IPS-18a (cell line): ENCODE data around the gene UBE2Q2.

Source experiments
- H3K27ac ChIP-seq: one replicate; pipeline ENCODE4 v1.5.1; 2013; ENCODE audit warnings: low read length
- H3K27me3 ChIP-seq: one replicate; pipeline ENCODE4 v1.6.1; 2013; ENCODE audit warnings: mild to moderate bottlenecking, low read length; ENCODE audit not compliant: control insufficient read depth, insufficient read depth
- H3K36me3 ChIP-seq: one replicate; pipeline ENCODE4 v1.6.1; 2013; ENCODE audit warnings: low read depth, low read length; ENCODE audit not compliant: control insufficient read depth
- H3K4me1 ChIP-seq: one replicate; pipeline ENCODE4 v1.6.1; 2013; ENCODE audit warnings: low read depth, low read length; ENCODE audit not compliant: control insufficient read depth
- H3K4me3 ChIP-seq: one replicate; pipeline ENCODE4 v1.5.1; 2013; ENCODE audit warnings: low read length
- H3K9ac ChIP-seq: one replicate; pipeline ENCODE4 v1.6.1; 2013; ENCODE audit warnings: mild to moderate bottlenecking, low read length, moderate library complexity
- H3K9me3 ChIP-seq: one replicate; pipeline ENCODE4 v1.6.1; 2013; ENCODE audit warnings: low read depth, low read length; ENCODE audit not compliant: control insufficient read depth

Gene UBE2Q2

DNA sequence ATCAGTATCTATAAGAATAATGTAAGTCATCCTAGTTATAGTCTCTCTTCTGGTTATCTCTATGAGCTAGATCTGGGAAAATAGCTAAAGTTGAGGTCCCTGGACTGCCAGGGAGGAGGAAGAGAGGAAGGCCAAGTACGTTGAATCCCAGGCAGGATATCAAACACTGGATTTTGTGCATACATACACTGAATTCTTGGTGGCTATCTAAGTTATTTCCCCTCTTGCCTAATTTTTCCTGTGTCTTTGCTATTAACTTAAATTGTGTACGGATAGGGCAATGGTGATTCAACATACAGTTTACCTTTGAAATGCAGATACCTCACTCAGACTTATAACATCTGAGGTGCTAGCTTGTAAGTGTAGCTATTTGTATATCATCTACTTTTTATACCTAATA is 87.6 kb downstream of the UBE2Q2 start:
- Histone ChIP-seq H3K27me3 (no peaks in the 10 kb centered on the region), H3K27ac (no peak overlapping the region), H3K4me1 (peaks cover 3% of the 10 kb centered on the region), H3K36me3 (peaks cover 50% of the 10 kb centered on the region), H3K9me3 (no peaks in the 10 kb centered on the region), H3K9ac (no peak overlapping the region), H3K4me3 (no peak overlapping the region)

DNA sequence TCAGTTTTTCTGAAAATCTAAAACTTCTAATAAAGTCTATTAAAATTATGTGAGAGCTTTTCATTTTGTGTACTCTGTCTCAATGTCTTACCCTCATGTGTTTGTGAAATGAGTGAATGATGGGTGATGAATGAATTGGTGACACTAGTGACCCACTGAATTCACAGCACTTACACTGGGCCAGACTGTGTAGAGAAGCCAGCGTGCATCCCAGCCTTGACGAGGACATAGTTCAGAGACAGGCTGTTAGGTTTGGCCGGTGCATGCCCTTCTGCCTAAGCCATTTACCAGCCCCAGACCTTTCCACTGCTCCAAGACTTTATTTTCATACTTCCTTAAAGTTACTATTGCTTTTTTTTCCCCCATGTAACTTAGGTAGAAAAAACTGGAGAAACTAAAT is 99.2 kb downstream of the UBE2Q2 start:
- no peaks in the 10 kb centered on the region for H3K27me3 ChIP-seq
- no peaks in the 10 kb centered on the region for H3K4me1 ChIP-seq
- peaks cover 13% of the 10 kb centered on the region for H3K36me3 ChIP-seq
- H3K27ac ChIP-seq: no peak overlapping the region
- no peak overlapping the region for H3K9ac ChIP-seq
- H3K9me3 ChIP-seq: no peaks in the 10 kb centered on the region
- H3K4me3 ChIP-seq: no peak overlapping the region

DNA sequence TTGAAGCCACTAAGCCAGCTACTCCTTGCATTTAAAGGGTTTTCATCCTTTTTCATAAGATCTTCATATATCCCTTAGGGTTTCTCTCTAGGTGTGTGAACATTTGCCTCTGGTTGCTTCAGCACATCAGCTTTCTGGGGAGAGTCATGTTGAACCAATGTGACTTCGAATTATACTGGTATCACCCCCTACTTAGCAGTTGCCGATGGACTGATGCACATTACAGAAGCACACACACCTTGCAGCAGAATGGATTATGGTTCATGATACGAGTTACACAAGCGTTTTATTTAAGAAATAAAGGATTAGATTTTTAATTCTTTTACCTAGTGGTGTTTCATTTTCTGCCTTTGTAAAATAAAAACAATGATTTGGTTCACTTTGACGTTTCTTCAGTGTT is 100.0 kb downstream of the UBE2Q2 start:
- no peaks in the 10 kb centered on the region for H3K27me3 ChIP-seq
- peaks cover 7% of the 10 kb centered on the region for H3K36me3 ChIP-seq
- H3K9me3 ChIP-seq: no peaks in the 10 kb centered on the region
- H3K4me1 ChIP-seq: no peaks in the 10 kb centered on the region
- no peak overlapping the region for H3K27ac ChIP-seq
- H3K4me3 ChIP-seq: no peak overlapping the region
- no peak overlapping the region for H3K9ac ChIP-seq

DNA sequence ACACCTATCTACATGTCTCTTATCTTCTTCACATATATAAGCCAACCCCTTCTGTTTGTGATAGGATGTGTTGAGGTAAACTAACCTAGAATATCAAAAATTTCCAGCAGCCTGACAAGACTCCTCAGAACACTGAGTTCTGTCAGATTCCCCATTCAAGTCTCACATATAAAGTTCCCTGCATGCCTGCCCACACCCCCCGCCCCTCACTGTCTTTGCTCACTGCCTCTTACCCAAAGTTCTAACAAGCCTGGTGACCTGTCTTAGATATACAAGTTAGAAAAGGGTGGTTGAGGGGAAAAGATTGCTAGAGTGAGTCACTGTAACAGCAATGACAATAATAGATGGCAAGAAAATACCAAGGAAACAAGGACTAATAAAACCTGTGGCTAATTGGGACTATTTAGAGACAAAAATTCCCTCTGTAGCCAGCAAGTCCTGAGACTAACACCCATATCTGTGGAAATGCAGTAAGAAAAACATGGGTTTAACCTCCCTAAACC is 100.5 kb downstream of the UBE2Q2 start:
- Histone ChIP-seq H3K4me3 (no peak overlapping the region), H3K9me3 (no peaks in the 10 kb centered on the region), H3K27ac (no peak overlapping the region), H3K36me3 (peaks cover 4% of the 10 kb centered on the region), H3K4me1 (no peaks in the 10 kb centered on the region), H3K27me3 (no peaks in the 10 kb centered on the region), H3K9ac (no peak overlapping the region)

DNA sequence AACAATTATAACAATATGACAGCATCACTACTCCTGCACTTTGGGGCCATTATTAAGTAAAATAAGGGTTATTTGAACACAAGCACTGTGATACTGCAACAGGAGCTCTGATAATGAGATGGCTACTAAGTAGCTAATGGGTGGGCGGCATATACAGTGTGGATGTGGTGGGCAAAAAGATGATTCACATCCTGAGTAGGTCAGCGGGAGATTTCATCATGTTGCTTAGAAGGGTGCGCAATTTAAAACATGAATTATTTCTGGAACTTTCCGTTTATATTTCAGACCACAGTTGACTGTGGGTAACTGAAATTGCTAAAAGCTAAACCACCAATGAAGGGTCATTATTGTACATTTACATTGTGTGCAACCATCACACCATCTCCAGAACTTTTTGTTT is 102.7 kb downstream of the UBE2Q2 start:
- Histone ChIP-seq H3K4me1 (no peaks in the 10 kb centered on the region), H3K27me3 (no peaks in the 10 kb centered on the region), H3K9me3 (no peaks in the 10 kb centered on the region), H3K36me3 (no peaks in the 10 kb centered on the region), H3K4me3 (no peak overlapping the region), H3K9ac (no peak overlapping the region), H3K27ac (no peak overlapping the region)

DNA sequence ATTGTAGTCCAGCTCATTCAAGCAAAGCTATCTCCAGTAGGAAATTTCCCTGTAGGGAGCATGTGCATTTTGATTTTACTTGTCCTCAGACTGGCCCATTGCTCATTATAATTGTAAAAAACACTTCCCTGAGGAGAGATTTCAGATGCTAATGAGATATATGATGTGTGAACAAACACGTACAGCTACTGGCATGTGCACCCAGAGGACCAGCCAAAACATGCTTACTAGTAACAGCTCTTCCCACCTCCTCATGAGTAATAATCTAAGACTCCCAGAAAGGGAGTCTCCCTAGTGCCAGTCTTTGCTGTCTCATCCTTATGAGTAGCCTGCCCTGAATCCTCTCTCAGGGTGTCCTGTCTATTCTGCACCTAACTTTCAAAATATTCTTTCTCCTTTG is 103.8 kb downstream of the UBE2Q2 start:
- Histone ChIP-seq H3K9me3 (no peaks in the 10 kb centered on the region), H3K4me1 (no peaks in the 10 kb centered on the region), H3K9ac (no peak overlapping the region), H3K27me3 (no peaks in the 10 kb centered on the region), H3K4me3 (no peak overlapping the region), H3K27ac (no peak overlapping the region), H3K36me3 (no peaks in the 10 kb centered on the region)

DNA sequence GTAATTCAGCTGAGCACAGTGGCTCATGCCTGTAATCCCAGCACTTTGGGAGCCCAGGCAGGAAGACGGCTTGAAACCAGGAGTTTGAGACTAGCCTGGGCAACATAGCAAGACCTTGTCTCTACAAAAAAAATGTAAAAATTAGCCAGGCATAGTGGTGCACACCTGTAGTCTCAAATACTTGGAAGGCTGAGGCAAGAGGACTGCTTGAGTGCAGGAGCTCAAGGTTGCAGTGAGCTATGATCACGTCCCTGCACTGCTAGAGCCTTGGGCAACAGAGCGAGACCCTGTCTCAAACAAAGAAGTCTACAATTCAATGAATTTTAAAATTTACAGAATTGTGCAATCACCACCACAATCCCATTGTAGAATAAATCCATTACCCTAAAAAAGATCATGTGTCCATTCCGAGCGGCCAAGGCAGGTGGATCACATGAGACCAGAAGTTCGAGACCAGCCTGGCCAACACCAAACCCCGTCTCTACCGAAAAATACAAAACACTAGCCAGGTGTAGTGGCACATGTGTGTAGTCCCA is 105.6 kb downstream of the UBE2Q2 start:
- no peak overlapping the region for H3K4me3 ChIP-seq
- H3K36me3 ChIP-seq: no peaks in the 10 kb centered on the region
- H3K9me3 ChIP-seq: no peaks in the 10 kb centered on the region
- no peaks in the 10 kb centered on the region for H3K27me3 ChIP-seq
- H3K27ac ChIP-seq: no peak overlapping the region
- no peak overlapping the region for H3K9ac ChIP-seq
- no peaks in the 10 kb centered on the region for H3K4me1 ChIP-seq
